ACC112 (cell line): Measurements from ENCODE around the gene LGALS3BP.

Experiments
- H2AFZ ChIP-seq: fragments of 200-600 bp; sonication (generic); one replicate; pipeline ENCODE4 v1.6.0; 2017; ENCODE audit warnings: antibody characterized with exemption, low read length; ENCODE audit not compliant: unreplicated experiment
- H3K27ac ChIP-seq: fragments of 200-600 bp; sonication (generic); 2 replicates; pipeline ENCODE4 v1.5.1; 2014; ENCODE audit warnings: low read depth, mild to moderate bottlenecking, antibody characterized with exemption, low read length, moderate library complexity
- H3K27me3 ChIP-seq: fragments of 200-600 bp; sonication (generic); 2 replicates; pipeline ENCODE4 v1.6.1; 2014; ENCODE audit warnings: mild to moderate bottlenecking, antibody characterized with exemption, low read length, moderate library complexity, mixed read lengths; ENCODE audit not compliant: insufficient read depth
- H3K36me3 ChIP-seq: fragments of 200-600 bp; sonication (generic); 2 replicates; pipeline ENCODE4 v1.6.1; 2016; ENCODE audit warnings: mild to moderate bottlenecking, antibody characterized with exemption, low read length, moderate library complexity, mixed read lengths; ENCODE audit not compliant: insufficient read depth
- H3K4me1 ChIP-seq: fragments of 200-600 bp; sonication (generic); one replicate; pipeline ENCODE4 v1.6.1; 2016; ENCODE audit warnings: low read length, mixed read lengths; ENCODE audit not compliant: insufficient read depth, unreplicated experiment, control insufficient read depth
- H3K4me3 ChIP-seq: fragments of 200-600 bp; sonication (generic); 2 replicates; pipeline ENCODE4 v1.5.1; 2014; ENCODE audit warnings: mild to moderate bottlenecking, low read depth, low read length
- H3K79me2 ChIP-seq: fragments of 200-600 bp; sonication (generic); one replicate; pipeline ENCODE4 v1.6.0; 2016; ENCODE audit warnings: low read length; ENCODE audit not compliant: control insufficient read depth, unreplicated experiment, insufficient read depth

LGALS3BP gene

DNA sequence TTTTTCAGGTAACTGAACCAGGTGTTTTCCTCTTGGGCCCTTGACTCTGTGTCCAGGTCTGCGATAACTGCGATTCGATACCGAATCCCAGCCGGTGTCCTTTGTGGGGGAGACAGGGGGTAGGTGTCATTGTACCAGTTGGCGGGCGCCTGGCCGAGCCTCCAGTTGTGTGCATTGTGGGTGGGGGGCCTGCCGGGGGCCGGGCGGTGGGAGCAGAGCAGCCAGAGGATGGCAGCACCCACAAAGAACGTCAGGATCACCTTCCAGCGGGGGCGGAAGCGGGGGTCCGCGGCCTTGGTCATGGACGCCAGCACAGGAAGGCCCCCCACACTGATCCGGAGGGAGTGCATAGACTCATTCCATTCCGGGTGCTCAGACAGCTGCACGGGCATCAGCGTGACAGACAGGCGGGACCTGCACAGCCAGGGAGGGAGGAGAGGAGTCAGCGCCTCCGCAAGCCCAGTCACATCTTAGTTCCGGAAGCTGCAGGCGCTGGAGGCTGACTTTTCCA lies 17.6 kb upstream of the LGALS3BP start:
- Histone ChIP-seq H3K36me3 (peaks cover 11% of the 10 kb centered on the region; the same call in 1 of the 2 replicates), H3K27me3 (no peaks in the 10 kb centered on the region), H3K4me3 (no peak overlapping the region), H2AFZ (no peak overlapping the region), H3K27ac (no peak overlapping the region), H3K4me1 (no peaks in the 10 kb centered on the region), H3K79me2 (peaks cover 36% of the 10 kb centered on the region)

DNA sequence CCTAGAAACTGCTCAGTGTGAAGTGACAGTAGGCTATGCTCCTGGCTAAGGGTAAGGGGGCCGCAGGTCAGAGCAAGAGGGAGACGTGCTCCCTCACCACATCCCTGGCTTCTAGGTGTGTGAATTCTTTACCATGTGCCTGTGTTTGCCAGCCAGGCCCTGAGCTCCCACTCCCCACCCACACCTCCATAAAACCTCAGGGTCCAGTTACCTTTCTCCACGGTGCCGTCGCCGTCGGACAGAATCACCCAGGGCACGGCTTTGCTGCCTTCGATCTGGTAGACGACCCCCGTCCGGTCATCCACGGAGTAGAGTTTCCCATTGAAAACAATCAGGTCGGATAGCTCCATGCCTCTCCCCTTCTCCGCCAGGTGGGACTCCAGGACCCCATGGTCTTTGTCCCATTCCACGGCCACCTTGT lies 17.1 kb upstream of the LGALS3BP start:
- Histone ChIP-seq H3K36me3 (peaks cover 11% of the 10 kb centered on the region; the same call in 1 of the 2 replicates), H3K4me1 (no peaks in the 10 kb centered on the region), H3K27ac (no peak overlapping the region), H2AFZ (no peak overlapping the region), H3K4me3 (no peak overlapping the region), H3K27me3 (no peaks in the 10 kb centered on the region), H3K79me2 (peaks cover 32% of the 10 kb centered on the region)

DNA sequence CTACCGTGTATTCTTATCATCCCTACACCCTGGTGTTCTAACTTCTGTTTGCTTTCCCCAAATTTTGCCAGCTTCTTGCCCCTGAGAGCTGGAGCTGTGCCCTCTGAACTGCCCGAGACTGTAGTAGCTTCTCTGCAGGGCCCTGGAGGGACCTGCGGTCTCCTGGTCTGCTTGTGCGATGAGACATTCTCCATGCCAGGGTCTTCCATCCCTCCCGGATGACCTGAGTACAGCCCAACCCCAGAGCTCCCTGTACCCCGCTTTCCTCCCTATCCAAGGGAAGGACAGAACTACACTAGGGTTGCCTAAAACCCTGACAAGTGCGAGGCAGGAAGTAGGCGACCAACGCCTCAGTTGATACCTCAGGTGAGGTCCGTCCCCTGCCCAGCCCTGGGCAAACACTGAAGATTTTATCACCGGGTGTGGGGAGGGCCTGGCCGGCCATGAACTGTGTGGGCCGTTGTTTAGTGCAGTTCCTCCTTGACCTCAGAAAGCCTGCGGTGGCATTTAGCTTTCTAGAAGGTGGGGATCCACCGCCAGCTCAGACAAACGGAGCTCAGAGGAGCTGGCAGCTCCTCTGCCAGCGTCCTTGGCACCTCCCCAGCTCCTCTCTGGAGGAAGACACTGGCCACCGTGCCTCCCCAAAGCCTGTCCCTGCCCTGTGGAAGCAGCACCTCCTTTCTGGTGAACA lies 16.2 kb upstream of the LGALS3BP start:
- no peak overlapping the region for H3K27ac ChIP-seq
- peaks cover 25% of the 10 kb centered on the region for H3K79me2 ChIP-seq

DNA sequence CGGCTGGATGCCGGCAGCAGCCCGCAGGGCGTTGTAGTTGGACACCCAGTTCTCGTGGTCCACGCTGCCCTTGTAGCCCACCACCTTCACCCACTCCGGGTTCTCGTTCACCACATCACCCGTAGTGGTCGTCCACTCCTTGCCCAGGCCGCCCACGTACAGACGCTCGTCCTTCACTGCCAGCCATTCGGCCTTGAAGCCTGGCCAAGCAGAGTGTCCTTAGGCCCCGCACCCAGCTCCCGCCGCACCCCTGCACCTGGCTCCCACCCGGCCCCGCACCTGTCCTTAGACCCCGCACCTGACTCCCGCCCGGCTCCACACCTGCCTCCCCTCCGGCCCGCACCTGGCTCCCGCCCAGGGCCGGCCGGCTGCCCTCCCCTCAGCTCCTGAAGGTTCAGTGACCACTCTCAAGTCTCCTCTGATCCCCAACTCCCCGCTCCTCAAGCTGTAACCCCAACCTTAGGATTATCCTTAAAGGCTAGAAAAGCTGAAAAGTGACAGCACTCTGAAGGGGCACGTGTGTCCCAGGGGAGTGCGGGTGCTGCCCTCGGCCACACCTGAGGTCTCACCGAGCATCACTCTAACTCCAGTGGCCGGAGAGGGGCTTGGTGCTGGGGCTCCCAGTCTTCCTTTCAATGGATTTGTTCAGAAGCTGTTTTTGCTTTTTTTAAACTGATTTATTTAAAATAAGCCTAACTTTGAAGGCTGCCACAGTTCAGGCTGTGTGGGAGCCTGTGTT lies 15.5 kb upstream of the LGALS3BP start:
- Histone ChIP-seq H3K4me1 (no peaks in the 10 kb centered on the region), H2AFZ (no peak overlapping the region), H3K27me3 (no peaks in the 10 kb centered on the region), H3K4me3 (no peak overlapping the region), H3K79me2 (peaks cover 19% of the 10 kb centered on the region), H3K36me3 (peaks cover 17% of the 10 kb centered on the region; the same call in 1 of the 2 replicates), H3K27ac (no peak overlapping the region)

More for the DNA sequence above, 16.2 kb upstream of the LGALS3BP start:
- no peak overlapping the region for H3K4me3 ChIP-seq
- no peak overlapping the region for H2AFZ ChIP-seq
- peaks cover 11% of the 10 kb centered on the region; the same call in 1 of the 2 replicates for H3K36me3 ChIP-seq
- H3K4me1 ChIP-seq, result no peaks in the 10 kb centered on the region
- H3K27me3 ChIP-seq, result no peaks in the 10 kb centered on the region

DNA sequence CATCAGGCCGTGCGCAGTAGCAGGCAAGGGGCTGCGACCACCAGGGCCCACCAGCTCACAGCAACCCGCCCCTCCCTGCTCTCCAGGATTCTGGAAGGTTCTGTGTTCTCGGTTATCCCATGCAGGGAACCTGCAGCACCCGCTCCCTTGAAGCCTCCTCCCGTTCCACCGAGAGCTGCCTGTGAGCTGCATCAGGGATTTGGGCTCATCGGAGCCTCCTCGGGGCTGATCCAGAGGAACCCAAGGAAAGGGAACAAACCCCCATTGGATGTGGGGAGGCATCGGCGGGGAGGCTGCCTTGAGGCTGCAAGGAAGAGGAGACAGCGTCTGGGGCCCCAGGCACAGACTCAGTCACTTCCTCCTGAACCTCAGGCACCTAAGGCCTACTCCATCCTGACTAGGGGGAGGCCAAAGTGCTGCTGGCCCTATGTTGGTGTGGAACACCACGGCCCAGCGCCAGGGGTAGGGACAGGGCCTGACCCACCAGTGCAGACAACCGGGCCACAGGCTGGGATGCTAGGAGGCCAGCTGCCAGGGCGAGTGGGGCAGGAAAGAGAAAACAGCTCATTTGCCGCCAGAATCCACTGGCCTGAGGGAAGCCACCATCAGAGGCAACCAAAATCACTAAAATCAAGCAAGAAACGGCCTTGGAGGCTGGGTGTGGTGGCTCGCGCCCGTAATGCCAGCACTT lies 14.4 kb upstream of the LGALS3BP start:
- Histone ChIP-seq H3K36me3 (peaks cover 19% of the 10 kb centered on the region; the same call in 1 of the 2 replicates), H3K4me1 (no peaks in the 10 kb centered on the region), H3K27me3 (no peaks in the 10 kb centered on the region), H3K79me2 (peaks cover 13% of the 10 kb centered on the region), H2AFZ (no peak overlapping the region), H3K4me3 (no peak overlapping the region), H3K27ac (no peak overlapping the region)

DNA sequence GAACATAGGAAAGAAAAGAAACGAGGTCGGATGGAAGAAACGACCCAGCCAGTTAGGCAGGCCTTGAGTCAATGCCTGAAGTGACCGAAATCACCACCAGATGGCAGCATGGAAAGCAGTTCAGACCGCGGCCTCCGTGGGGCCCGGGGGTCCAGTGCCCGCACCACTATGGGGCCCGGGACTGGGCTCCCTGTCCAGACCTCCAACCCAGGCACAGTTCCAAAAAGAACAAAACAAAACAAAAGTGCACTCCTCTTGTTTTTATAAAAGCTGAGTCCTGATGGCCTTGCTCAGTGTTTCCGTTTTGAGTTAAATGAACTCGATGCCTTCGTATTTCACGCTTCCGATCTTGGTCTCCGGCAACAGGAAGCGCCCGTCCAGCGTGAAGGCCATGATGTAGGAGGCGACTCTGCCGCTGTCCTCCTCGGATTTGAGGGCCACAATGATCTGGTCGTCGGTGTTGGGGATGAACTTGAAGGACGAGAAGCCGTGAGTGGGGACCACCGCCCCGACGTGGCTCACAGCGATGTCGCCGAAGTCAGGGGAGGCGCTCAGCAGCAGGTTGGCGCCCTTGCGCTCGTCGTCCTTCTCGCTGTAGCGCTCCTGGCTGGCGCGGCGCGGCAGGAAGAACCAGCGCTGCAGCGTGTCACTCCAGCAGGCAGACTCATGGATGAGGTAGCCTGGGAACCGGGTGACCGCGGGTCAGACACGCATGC lies 13.7 kb upstream of the LGALS3BP start:
- Histone ChIP-seq H3K27ac (no peak overlapping the region), H3K36me3 (peaks cover 19% of the 10 kb centered on the region; the same call in 1 of the 2 replicates)

DNA sequence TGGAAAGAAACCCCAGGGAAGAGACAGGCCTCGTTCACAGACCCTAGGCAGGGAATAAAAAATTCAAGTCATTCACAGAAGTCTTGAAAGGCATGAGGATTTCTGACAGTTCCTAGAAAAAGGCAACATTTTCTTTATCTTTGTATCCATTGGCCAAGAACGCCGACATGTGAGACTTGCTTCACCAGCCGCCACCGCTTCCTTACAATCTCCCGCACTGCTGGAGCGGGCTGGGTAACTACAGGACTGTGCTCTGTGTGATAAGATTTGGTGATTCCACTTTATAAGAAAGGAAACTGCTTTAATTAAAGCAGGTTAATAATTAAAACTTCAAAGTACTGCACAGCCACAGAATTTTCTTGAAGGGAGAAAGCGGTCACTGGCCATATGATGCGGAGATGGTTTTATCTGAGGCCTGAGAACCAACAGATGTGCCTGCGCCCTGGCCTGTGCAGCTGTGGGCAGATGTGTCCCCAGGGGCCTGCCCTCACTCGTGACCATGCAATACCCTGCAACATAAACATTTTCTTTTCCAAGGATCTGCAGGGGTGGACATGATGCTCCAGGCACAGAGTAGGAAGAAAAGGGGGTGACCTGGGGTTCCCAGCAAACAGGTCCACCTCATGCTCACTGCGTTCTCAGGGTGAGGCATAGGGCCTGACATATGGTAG lies 13.0 kb upstream of the LGALS3BP start:
- Histone ChIP-seq H3K27me3 (no peaks in the 10 kb centered on the region), H3K36me3 (peaks cover 19% of the 10 kb centered on the region; the same call in 1 of the 2 replicates), H2AFZ (no peak overlapping the region), H3K79me2 (peaks cover 7% of the 10 kb centered on the region), H3K4me1 (no peaks in the 10 kb centered on the region), H3K4me3 (no peak overlapping the region), H3K27ac (no peak overlapping the region)

More for the DNA sequence above, 13.7 kb upstream of the LGALS3BP start:
- Histone ChIP-seq H2AFZ (no peak overlapping the region), H3K4me1 (no peaks in the 10 kb centered on the region), H3K79me2 (peaks cover 7% of the 10 kb centered on the region), H3K4me3 (no peak overlapping the region), H3K27me3 (no peaks in the 10 kb centered on the region)

DNA sequence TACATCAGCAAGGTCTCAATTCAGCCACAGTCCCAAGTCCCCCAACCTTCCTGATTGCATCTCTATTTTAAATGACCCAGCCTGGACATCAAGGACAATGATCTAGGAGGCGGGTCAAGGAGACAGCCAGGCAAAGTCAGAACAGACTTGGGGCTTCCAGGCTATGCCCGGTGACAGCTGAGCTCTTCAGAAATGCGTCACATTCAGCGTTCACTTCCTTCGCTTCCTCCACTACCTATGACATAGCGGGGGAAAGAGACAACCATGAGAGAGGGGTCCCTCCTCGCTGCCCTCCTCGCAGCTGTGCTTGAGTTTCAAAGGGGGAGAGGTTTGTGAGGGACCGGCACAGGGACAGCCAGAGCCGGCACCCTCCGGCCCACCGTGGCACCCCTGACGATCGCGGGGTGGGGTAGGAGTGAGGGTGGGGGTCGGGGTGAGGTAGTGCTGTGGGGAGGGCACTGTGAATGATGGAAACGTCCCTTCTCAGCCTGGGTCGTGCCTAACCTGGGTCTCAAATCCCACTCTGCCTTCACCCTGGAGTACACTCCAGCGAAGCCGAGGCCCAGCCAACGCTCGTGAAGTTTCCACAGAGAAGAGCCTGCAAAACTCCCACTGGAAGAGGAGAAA lies 12.3 kb upstream of the LGALS3BP start:
- no peak overlapping the region for H2AFZ ChIP-seq
- no peak overlapping the region for H3K27ac ChIP-seq
- H3K4me1 ChIP-seq, result peaks cover 2% of the 10 kb centered on the region
- peaks cover 19% of the 10 kb centered on the region; the same call in 1 of the 2 replicates for H3K36me3 ChIP-seq
- H3K79me2 ChIP-seq, result peaks cover 7% of the 10 kb centered on the region
- no peaks in the 10 kb centered on the region for H3K27me3 ChIP-seq
- H3K4me3 ChIP-seq, result no peak overlapping the region

DNA sequence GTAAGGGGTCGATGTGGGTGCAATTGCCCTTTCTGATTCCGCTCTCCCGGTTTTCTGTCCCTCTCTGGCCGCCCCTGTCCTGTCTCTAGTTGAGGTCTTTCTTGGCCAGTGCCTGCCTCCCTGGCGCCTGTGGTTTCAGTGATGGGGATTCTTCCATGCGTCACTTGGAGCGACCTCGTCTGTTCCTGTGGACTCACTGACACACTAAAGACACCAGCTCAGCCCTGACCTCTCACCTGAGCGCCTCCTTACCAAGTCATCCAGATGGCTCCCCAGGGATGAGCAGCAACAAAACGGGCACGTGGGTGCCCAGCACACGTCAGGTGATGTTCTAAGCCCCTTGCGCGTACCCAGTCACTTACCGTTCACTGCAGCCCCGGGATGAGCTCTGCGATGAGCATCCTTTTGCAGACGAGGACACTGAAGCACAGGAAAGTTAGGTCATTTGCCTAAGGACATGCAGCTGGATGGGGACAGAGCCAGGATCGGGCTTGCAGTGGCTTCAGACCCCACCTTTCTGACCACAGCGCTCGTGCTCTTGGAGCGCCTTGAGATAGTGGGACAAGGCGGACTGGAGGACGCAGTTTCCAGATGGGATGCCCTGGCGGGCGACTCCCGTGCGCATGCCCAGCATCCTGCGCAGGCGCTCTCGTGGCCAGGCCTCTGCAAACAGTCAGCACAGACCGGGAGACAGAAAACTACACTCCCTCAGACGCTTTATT lies 11.5 kb upstream of the LGALS3BP start:
- Histone ChIP-seq H3K4me1 (peaks cover 9% of the 10 kb centered on the region), H3K79me2 (peaks cover 7% of the 10 kb centered on the region), H3K27ac (no peak overlapping the region), H3K27me3 (no peaks in the 10 kb centered on the region), H3K36me3 (peaks cover 19% of the 10 kb centered on the region; the same call in 1 of the 2 replicates), H2AFZ (no peak overlapping the region), H3K4me3 (no peak overlapping the region)
